ENCODE results near the gene ATRNL1.

- TF ChIP-seq ZNF274 (IDR thresholded peaks at IDR 0.05; ENCODE audit: low read depth, low read length) (no peak), SUZ12 (IDR thresholded peaks at IDR 0.05; ENCODE audit: extremely low read depth, insufficient read depth, insufficient read length) (no peak), YY1 (IDR thresholded peaks at IDR 0.05; ENCODE audit: insufficient read depth, insufficient read length) (no peak)
Measured at GRCh38 chr10:115826396-115826795, 733.2 kb downstream of the ATRNL1 start.

Data from NT2/D1 (cell line).